IPS-18a (cell line): ENCODE results near the gene NMT2.

ENCODE experiments used
- H3K27ac ChIP-seq: one replicate; pipeline ENCODE4 v1.5.1; 2013; ENCODE audit warnings: low read length
- H3K27me3 ChIP-seq: one replicate; pipeline ENCODE4 v1.6.1; 2013; ENCODE audit warnings: mild to moderate bottlenecking, low read length; ENCODE audit not compliant: control insufficient read depth, insufficient read depth
- H3K36me3 ChIP-seq: one replicate; pipeline ENCODE4 v1.6.1; 2013; ENCODE audit warnings: low read depth, low read length; ENCODE audit not compliant: control insufficient read depth
- H3K4me1 ChIP-seq: one replicate; pipeline ENCODE4 v1.6.1; 2013; ENCODE audit warnings: low read depth, low read length; ENCODE audit not compliant: control insufficient read depth
- H3K4me3 ChIP-seq: one replicate; pipeline ENCODE4 v1.5.1; 2013; ENCODE audit warnings: low read length
- H3K9ac ChIP-seq: one replicate; pipeline ENCODE4 v1.6.1; 2013; ENCODE audit warnings: mild to moderate bottlenecking, low read length, moderate library complexity
- H3K9me3 ChIP-seq: one replicate; pipeline ENCODE4 v1.6.1; 2013; ENCODE audit warnings: low read depth, low read length; ENCODE audit not compliant: control insufficient read depth

The NMT2 gene

DNA sequence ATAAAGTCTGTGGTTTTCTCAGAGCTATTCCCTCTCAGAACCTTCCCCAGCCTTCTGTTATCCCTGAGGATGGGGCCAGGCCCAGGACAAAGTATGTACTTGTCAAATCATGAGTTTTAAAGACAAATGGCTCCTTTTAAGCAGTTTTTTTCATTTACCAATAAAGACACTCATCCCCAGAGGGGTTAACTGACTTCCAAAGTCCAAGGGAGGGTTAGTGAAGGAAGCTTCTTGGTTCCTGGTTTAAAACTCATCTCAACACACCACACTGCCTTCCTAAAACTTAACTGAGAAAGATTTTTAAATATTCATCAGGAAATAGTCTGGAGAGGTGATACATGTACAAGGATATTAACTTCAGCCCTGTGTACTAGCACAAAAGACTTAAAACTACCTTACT lies 15.9 kb downstream of the NMT2 start:
- Histone ChIP-seq H3K9me3 (no peaks in the 10 kb centered on the region), H3K27ac (no peak overlapping the region), H3K9ac (no peak overlapping the region)

DNA sequence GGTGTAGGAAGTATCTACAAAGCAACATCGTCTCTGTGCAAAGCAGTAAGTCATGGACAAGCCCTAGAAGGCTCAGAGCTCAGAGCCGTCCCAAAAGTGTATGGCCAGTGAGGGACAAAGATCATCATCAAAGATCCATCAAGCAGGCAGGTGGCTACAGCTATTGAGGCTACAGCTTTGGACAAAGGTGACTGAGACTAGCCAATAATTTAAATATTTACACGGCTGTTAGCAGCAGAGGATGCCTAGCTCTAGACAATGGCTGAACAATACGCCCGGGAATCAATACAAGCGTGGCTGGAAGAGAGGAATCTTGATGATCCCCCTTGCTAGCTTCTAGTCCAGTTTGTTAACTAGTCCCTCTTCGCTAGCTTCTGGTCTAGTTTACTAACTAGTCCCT lies 17.9 kb downstream of the NMT2 start:
- no peak overlapping the region for H3K27ac ChIP-seq
- no peak overlapping the region for H3K4me3 ChIP-seq
- no peaks in the 10 kb centered on the region for H3K4me1 ChIP-seq
- H3K27me3 ChIP-seq, result no peaks in the 10 kb centered on the region
- no peaks in the 10 kb centered on the region for H3K9me3 ChIP-seq
- H3K36me3 ChIP-seq, result no peaks in the 10 kb centered on the region
- H3K9ac ChIP-seq, result no peak overlapping the region

More for the DNA sequence above, 15.9 kb downstream of the NMT2 start:
- Histone ChIP-seq H3K4me1 (no peaks in the 10 kb centered on the region), H3K27me3 (no peaks in the 10 kb centered on the region), H3K36me3 (no peaks in the 10 kb centered on the region), H3K4me3 (no peak overlapping the region)

DNA sequence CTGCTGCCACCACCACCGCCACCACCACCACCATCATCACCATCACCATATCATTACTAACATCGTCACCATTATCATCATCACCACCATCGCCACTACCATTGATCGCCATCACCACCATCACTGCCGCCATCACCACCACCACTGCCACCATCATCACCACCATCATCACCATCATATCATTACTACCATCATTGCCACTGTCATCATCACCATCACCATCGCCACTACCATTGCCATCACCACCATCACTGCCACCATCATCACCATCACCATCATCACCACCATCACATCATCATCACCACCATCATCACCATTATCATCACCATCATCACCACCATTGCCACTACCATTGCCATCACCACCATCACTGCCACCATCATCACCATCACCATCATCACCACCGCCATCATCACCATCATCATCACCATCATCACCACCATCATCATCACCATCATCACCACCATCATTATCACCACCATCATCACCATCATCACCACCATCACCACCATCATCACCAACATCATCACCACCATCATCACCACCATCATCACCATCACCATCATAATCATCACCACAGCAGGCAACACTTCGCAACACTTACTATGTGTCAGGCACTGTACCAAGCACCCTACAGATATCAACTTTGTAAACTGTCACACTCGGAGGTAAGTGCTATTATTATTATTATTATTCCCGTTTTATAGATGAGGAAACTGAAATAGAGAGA lies 19.3 kb downstream of the NMT2 start:
- Histone ChIP-seq H3K4me3 (no peak overlapping the region), H3K4me1 (no peaks in the 10 kb centered on the region), H3K9ac (no peak overlapping the region), H3K36me3 (no peaks in the 10 kb centered on the region), H3K27me3 (no peaks in the 10 kb centered on the region), H3K27ac (no peak overlapping the region), H3K9me3 (no peaks in the 10 kb centered on the region)

DNA sequence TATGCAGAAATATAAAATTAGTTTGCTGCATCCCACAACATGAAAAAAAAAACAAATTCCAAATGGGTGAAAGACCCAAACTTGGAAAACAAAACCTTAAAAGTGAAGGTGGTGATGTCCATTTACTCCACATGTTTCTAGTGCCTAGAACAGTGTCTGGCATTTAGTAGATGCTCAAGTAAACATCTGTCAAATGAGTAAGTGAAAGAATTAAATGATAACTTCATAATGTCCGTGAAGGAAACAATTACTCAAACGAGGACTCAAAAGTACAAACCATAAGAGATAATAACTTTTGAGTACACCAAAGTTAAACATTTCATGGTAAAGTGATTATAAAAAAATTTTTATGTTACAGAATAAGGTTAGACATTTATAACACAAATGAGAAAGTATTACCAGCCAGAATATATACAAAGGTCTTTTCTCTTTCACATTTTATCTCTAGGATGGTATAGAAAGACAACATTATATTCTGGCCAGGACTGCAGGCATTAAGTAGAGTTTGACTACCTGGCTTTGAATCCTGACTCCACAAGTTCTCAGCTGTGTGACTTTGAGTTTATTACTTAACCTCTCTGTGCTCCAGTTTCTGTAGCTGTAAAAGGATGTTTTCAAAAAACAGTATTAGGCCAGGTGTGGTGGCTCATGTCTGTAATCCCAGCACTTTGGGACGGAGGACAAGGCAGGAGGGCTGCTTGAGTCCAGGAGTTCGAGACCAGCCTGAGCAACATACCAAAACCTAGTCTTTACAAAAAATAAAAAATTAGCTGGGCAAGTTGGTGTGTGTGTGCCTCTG lies 20.7 kb downstream of the NMT2 start:
- no peaks in the 10 kb centered on the region for H3K27me3 ChIP-seq
- no peaks in the 10 kb centered on the region for H3K36me3 ChIP-seq
- no peak overlapping the region for H3K4me3 ChIP-seq
- no peak overlapping the region for H3K9ac ChIP-seq
- H3K27ac ChIP-seq, result no peak overlapping the region
- no peaks in the 10 kb centered on the region for H3K4me1 ChIP-seq
- no peaks in the 10 kb centered on the region for H3K9me3 ChIP-seq

DNA sequence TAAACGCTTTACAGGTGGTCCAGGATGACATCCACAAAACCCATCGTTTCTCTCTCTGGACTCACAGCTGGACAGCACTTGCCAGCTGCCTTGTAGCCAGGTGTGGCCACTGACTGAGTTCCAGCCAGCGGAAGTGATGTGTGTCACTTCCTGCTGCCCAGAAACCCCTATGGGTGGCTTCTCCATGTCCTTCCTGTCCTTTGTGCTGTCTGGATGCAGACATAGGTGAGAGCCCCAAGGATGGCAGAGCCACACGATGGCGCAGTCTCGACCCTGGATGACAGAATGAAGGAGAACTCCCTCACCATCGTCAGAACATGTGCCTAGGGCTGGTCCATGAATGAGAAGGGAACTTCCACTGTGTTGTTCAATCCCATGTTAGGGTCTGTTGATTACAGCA lies 22.1 kb downstream of the NMT2 start:
- H3K9me3 ChIP-seq, result no peaks in the 10 kb centered on the region
- no peak overlapping the region for H3K27ac ChIP-seq
- H3K36me3 ChIP-seq, result no peaks in the 10 kb centered on the region
- H3K4me1 ChIP-seq, result peaks cover 1% of the 10 kb centered on the region
- H3K4me3 ChIP-seq, result no peak overlapping the region
- H3K9ac ChIP-seq, result no peak overlapping the region
- H3K27me3 ChIP-seq, result no peaks in the 10 kb centered on the region

DNA sequence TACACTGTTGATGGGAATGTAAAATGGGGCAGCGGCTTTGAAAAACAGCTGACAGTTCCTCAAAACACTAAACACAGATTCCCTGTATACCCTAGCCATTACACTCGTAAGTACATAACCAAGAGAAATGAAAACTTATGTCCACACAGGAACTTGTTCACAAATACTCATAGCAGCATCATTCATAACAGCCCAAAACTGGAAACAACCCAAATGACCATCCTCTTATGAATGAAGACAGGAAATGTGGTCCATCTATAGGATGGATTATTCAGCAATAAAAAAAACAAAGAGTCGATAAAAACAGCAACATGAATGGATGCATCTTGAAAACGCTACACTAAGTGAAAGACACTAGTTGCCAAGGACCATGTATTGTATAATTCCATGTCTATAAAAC lies 23.7 kb downstream of the NMT2 start:
- Histone ChIP-seq H3K27ac (no peak overlapping the region), H3K9ac (no peak overlapping the region), H3K36me3 (no peaks in the 10 kb centered on the region), H3K4me3 (no peak overlapping the region), H3K27me3 (no peaks in the 10 kb centered on the region), H3K9me3 (no peaks in the 10 kb centered on the region), H3K4me1 (peaks cover 4% of the 10 kb centered on the region)

DNA sequence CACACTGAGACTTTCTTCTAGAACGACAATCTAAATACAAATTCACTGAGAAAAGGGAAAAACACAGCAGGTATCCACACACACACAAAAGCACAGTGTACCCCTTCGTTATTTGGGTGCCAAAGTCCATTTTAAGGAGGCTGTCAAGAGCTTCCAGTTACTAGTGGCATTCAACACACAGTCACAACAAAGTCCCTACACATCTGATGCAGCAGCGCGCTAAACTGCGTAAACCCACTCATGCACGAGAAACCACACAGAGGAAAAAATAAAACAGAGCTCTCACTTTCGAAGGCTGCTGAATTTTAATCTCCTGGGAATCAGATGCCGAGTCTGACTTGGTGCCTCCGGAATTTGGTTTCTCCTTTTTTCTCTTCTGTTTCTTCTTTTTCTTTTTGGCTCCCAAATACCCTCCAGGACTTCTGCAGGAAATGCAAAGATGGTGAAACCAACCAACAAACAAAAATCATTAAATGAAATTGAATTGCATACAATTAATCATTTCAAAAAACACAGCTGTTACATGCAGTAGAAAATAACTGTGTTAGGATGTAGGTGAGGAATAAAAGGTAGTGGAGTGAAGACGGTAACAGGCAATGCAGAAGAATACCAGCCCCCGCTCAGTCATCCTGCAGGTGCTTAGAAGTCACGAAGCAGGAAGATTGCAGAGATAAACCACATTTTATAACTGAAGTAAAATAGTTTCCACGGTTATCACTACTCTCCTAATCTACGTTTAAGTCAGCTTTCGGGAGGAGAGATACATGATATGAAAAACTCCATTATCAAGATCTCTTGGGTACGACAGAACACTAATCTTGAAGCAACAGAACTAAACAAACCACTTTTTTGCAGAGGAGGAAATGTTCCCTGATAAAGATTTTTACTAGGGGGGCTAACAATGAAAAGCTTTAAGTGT lies 27.1 kb downstream of the NMT2 start:
- peaks cover 4% of the 10 kb centered on the region for H3K4me1 ChIP-seq
- H3K27me3 ChIP-seq, result no peaks in the 10 kb centered on the region
- no peak overlapping the region for H3K27ac ChIP-seq
- H3K36me3 ChIP-seq, result no peaks in the 10 kb centered on the region
- H3K9me3 ChIP-seq, result no peaks in the 10 kb centered on the region
- no peak overlapping the region for H3K4me3 ChIP-seq
- H3K9ac ChIP-seq, result no peak overlapping the region

DNA sequence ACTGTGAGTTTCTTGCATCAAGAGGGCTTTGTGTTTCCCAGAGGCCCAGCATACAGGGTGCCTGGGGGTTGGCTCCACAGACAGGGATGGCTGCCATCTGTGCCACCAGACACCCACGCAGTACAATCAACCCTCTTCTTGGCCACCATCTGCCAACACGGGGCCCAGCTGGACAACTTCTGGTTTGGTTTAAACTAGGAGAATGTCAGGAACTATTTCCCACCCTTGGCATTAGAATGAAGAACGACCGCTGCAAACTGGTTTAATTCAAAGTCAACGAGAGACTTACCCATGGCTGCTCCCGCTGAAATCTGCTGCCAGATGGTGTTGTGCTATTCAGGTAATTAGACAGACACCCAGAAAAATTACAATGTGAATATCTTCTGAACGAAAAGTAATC lies 27.8 kb downstream of the NMT2 start:
- H3K27me3 ChIP-seq, result no peaks in the 10 kb centered on the region
- H3K4me3 ChIP-seq, result no peak overlapping the region
- H3K9ac ChIP-seq, result no peak overlapping the region
- H3K4me1 ChIP-seq, result peaks cover 4% of the 10 kb centered on the region
- no peaks in the 10 kb centered on the region for H3K9me3 ChIP-seq
- H3K36me3 ChIP-seq, result no peaks in the 10 kb centered on the region
- H3K27ac ChIP-seq, result no peak overlapping the region

DNA sequence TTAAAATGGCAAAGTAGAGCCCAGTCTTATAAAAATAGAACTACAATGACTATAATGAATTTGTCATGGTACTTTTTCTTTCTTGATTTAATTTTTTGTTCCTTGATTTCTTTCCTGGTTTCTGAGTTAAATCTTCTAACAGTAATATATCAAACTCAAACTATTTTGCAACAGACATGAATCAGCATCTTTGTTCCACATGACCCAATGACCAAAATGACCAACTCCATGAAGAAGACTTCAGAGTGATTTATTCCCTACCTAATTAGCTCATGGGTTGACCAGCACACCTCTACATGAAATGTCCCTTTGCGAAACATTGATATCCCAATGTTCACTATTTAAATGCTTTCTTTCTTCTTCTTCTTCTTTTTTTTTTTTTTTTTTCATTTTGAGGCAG lies 30.9 kb downstream of the NMT2 start:
- no peak overlapping the region for H3K4me3 ChIP-seq
- H3K9ac ChIP-seq, result no peak overlapping the region
- no peaks in the 10 kb centered on the region for H3K9me3 ChIP-seq
- H3K27ac ChIP-seq, result no peak overlapping the region
- H3K36me3 ChIP-seq, result peaks cover 7% of the 10 kb centered on the region
- no peaks in the 10 kb centered on the region for H3K27me3 ChIP-seq
- H3K4me1 ChIP-seq, result peaks cover 4% of the 10 kb centered on the region

DNA sequence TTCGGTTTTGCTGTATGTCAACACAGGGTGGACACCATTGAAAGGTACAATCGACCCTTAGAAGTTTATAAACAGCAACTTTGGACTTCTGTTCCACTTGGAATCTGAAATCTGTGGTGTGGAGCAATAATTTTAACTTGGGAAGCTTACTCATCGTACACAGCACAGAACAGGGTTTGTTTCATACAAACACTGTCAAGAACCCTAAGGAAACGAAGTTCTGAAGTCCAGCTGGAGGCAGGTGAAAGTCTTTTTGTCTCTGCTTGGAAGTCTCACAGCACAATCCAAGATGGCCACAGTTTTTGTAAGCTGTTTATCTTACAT lies 31.5 kb downstream of the NMT2 start:
- Histone ChIP-seq H3K4me3 (no peak overlapping the region), H3K9me3 (no peaks in the 10 kb centered on the region), H3K27ac (no peak overlapping the region), H3K27me3 (no peaks in the 10 kb centered on the region), H3K36me3 (peaks cover 7% of the 10 kb centered on the region), H3K4me1 (peaks cover 4% of the 10 kb centered on the region), H3K9ac (no peak overlapping the region)

DNA sequence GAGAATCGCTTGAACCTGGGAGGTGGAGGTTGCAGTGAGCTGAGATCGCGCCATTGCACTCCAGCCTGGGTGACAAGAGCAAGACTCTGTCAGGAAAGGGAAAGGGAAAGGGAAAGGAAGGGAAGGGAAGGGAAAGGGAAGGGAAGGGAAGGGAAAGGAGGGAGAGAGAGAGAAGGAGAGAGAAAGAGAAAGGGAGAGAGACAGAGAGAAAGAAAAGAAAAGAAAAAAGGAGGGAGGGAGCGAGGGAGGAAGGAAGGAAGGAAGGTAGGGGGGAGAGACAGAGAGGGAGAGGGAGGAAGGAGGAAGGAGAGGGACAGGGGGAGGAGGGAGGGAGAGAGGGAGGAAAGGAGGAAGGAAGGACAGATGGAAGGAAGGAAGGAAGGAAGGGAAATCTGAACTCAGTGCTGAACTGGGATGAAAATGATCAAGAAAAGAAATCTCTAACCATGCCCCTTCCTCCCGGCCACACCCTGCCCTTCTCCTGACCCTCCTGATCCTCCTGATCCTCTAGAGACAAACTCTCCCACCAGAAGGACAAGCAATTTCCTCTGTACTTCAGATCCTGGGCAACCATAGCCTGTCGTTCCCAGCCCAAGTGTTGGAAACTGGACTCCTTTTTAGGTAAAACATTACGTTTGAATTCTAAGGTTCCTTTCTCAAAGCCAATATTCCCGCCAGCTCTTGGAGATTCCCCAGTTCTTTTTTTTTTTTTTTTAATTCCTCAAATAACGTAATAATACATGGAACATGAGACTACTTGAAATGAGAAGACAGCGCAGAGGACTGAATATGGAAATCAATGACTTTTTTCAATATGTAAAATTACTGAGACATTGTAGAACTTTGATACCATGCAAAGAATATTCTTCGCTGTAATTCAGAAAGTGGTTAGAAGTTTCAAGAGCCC lies 32.1 kb downstream of the NMT2 start:
- Histone ChIP-seq H3K27me3 (no peaks in the 10 kb centered on the region), H3K9me3 (no peaks in the 10 kb centered on the region), H3K4me1 (peaks cover 3% of the 10 kb centered on the region), H3K4me3 (no peak overlapping the region), H3K9ac (no peak overlapping the region), H3K27ac (no peak overlapping the region), H3K36me3 (peaks cover 7% of the 10 kb centered on the region)
